Hypothalamus (tissue), 51 donors: ENCODE results near the gene ZFX.
"Not testable (repeated sequence)": the region's sequence is repeated elsewhere in the genome, so short reads cannot be mapped to it uniquely, and the experiment has no call there.

Source experiments
- DNase-seq, 51 donors: peaks; one replicate each; lab custom pipeline; 2025; lab: John Stamatoyannopoulos, UW

ZFX gene

GRCh38 chrX:24150898-24151297 lies 1.4 kb downstream of the ZFX start:
- DNase-seq: no peak

DNA sequence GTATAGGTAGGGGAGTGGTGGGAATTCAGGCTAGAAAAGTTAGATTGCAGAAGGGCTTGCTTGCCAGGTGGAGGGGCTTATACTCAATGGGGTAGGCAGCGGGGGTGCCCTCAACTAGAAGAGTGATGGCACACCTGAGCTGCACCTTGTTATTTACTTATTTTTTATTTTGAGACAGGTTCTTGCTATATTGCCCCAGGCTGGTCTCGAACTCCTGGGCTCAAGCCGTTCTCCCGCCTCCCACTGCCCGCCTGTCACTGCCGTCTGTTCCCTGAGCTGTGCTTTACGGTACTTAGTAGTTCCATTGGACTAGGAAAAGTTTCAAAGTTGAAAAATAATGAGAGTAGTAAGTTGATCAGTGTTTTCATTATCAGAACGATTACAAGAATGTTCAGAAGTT lies 2.0 kb downstream of the ZFX start:
- no peak for DNase-seq

DNA sequence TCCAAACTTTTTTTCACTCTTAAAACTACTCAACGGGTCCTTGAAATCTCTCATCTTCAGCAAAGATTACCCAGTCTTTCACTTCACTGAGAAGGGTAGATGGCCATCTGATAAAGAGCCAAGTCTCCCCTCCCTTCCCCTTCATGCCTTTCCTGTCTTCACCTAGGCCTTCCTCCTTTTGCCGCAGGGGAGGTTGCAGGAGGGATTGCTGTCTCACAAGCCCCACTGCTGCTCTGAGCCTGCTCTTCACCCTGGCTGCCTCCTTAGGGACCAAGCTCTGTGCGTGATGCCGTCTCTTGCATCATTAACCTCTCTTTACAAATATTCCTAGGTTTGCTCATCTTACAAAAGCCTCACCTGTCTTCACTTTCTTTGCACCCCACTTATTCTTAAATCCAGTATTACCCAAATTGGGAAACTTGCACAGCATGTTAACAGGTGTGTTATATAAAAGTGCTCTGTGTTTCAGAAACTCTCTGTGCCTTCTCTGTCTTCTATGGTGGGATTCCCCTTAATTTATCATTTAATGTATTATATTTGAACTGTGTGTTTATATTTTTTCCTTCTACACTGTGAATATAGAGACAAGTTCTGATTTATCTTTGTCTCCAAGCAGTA lies 3.8 kb downstream of the ZFX start:
- no peak for DNase-seq

DNA sequence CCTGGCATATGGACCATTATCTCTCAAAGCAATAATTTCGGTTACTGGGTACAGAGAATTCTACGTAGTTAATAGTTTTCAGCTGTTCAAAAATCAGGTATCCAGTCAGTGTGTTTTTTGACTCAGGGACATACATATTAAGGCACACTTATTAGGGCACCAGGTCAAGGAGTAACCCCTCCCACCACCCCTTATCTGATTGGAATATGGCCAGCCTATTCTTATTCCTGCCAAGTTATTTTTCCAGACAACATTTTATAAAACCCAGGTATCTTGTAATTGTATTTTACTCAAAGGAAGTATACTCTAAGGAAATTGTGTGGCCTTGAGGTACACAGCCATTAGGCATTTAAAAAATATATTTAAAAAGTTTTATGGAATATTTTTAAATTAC lies 4.3 kb downstream of the ZFX start:
- no peak for DNase-seq

DNA sequence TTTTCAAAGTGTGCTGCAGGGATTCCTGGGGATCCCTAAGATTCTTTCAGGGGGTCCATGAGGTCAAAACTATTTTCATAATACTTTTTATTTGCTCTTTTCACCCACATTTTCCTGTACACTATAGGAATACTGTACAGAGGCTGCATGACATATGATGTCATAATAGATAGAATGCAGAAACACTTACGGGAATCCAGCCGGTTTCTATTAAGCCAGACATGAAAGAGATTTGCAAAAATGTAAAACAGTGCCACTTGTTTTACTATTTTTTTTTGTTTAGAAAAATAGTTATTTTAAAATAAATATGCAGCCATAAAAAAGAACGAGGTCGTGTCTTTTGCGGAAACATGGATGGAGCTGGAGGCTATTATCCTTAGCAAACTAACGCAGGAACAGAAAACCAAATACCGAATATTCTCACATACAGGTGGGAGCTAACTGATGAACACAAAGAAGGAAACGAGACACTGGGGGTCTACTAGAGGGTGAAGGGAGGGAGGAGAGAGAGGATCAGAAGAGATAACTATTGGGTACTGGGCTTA lies 5.0 kb downstream of the ZFX start:
- no peak for DNase-seq

- DNase-seq: not testable (repeated sequence)
These were observed 6.2 kb downstream of the ZFX start for GRCh38 chrX:24155747-24156146.

DNA sequence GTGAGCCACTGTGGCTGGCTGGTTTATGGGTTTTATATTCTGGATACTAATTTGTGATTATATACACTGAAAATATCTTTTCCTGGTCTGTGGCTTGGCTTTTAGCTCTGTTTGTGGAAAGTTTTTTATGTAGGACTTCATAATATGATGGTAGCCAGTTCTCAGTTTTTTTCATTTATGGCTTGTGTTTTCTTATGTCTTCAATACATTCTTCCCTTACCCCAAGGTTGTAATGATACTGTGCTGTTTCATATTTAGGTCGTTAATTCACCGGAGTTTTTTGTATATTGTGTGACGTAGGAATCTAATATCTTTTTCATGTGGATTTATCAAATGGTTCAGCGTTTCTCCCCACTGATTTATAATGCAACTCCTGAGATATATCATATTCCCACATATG lies 6.6 kb downstream of the ZFX start:
- no peak for DNase-seq

- no peak for DNase-seq
These were observed 9.4 kb downstream of the ZFX start for GRCh38 chrX:24158881-24159280.

DNA sequence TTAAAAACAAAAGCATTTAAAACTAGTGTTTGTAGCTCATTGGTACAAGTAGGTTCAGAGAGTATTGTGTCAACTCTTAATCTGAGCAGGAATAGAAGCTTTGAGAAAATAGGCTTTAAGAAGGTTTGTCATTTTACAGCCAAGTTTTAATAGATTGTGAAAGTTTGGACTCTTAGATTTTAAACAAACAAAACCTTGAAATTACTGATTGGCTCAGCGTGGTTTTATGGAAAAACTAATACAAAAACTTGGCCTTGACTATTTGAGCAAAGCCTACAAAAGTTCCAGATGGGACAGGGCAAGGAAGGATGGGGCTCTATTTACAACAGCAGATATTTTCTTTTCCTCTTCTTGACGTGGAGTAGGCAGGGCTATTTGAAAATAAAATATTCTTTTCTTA lies 16.5 kb downstream of the ZFX start:
- no peak for DNase-seq

DNA sequence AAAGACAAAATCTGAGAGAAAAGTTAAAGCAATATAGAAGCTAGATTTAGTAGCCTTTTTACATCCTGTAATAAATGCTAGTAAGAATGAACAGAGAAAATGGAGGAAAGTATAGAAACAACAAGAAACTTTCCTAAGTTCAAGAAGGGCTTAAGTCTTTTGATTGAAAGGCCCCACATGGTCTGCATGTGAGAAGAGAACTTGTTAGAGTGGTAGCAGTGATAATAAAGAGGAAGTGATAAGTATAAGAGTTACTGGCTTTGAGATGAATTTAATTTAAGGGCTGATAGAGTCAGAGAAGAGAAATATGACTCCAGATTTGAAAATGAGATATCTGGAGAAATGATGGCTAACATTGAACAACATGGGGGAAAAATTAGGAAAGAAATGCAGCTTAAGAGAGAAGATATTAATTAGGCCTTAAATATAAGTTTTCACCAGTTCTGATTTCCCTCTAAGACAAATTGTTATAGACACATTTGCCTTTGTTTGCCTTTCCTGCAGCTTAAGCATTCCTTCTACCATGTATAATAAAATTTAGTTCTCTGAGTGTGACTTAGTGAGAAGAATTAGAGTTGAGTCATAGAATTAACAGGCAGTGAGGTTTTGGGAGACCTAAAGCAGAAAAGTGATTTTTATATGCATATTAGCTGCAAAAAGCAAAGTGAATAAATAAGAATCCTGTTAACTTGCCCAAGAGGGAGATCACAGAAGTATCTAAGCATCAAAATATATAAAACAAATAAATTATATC lies 18.4 kb downstream of the ZFX start:
- DNase-seq: no peak

DNA sequence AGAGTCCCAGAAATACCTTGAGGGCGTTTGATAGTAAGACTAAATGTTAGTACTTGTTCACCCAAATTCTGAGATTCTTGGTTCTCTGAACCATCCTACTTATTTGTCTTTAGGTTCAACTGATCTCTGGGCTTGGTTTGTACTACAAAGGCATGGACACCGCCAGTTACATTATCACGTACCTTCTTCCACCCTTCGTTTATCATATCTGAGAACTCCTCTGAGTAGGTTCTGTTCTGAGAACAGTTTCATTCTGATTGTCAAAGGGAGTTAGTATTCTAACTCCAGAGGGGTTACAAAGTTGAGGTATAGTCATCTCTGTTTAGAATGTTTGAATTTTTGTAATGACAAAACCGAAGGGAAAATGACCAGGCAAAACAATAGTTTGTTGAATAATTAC lies 19.3 kb downstream of the ZFX start:
- DNase-seq: no peak

DNA sequence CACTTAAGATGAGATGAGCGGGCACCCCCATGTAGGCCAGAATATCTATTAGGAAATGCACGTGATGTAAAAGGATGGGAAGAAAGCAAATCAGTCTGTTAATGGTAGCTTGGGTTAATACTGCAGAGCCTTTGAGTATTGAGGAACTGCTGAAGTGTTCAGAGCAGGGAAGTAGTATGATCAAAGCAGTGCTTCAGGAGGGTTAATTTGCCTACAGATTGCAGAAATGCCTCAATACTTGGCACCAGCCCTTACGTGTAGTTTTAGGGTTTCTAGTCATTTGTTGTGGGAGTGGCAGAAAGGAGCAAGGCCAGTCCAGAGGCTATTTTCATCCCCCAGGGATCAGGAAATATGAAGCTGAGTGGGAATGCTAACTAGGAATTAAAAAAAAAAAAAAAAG lies 19.7 kb downstream of the ZFX start:
- no peak for DNase-seq

GRCh38 chrX:24173115-24173847 lies 23.8 kb downstream of the ZFX start:
- DNase-seq: no peak

DNA sequence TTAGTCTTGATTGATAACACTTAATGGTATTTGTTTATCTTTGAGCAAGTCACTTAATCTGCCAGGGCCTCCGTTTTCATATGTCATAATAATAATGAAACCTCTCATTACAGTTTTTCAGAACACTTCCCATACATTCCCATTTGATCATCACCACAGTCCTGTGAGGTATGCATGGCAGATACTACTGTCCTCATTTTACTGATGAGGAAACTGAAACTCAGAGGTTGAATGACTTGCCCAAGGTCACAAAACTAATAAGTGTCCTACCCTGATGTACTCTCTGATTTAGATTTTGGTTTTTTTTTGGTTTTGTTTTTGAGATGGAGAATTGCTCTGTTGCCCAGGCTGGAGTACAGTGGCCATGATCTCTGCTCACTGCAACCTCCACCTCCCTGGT lies 25.7 kb downstream of the ZFX start:
- no peak for DNase-seq

DNA sequence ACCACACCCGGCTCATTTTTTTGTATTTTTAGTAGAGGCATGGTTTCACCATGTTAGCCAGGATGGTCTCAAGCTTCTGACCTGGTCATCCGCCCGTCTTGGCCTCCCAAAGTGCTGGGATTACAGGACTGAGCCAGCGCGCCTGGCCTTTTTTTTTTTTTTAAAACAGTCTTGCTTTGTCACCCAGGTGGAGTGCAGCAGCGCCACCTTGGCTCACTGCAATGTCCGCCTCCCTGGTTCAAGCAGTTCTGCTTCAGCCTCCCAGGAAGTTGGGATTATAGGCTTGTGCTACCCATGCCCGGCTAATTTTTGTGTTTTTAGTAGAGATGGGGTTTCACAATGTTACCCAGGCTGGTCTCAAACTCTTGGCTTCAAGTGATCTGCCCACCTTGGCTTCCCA lies 28.9 kb downstream of the ZFX start:
- DNase-seq: no peak

DNA sequence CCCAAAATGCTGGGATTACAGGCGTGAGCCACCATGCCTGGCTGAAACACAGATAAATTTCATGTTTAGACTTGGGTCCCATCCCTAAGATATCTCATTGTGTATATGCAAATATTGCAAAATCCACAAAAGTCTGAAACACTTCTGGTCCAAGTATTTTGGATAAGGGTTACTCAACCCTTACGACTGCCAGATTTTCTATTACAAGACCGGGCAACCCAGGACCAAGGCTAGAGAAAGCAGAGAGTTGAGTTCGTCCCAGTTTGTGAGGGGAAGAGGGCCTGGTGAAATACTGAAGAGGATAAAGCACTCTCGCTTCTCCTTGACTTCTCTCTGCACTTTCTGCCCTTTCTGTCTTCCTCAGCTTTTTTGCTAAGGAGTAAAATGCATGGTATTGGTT lies 34.5 kb downstream of the ZFX start:
- DNase-seq: no peak

DNA sequence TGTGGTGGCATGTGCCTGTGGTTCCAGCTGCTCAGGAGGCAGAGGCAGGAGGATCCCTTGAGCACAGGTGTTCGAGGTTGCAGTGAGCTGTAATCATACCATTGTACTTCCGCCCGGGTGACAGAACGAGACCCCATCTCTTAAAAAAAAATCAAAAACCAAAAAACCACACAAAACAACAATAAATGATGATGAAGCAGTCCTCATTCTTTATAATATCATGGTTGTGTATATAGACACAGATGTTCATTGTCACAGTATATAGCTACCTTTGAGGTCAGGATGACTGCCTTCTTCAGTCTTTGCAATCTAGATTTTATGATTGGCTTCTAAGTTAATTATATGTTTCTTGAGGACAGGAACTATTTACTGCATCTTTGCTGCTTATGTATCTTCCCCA lies 37.0 kb downstream of the ZFX start:
- no peak for DNase-seq

GRCh38 chrX:24186986-24187385 lies 37.5 kb downstream of the ZFX start:
- no peak for DNase-seq

- no peak for DNase-seq
These were observed 40.0 kb downstream of the ZFX start for GRCh38 chrX:24189490-24189889.

- no peak for DNase-seq
These were observed 41.1 kb downstream of the ZFX start for GRCh38 chrX:24190500-24191156.

DNA sequence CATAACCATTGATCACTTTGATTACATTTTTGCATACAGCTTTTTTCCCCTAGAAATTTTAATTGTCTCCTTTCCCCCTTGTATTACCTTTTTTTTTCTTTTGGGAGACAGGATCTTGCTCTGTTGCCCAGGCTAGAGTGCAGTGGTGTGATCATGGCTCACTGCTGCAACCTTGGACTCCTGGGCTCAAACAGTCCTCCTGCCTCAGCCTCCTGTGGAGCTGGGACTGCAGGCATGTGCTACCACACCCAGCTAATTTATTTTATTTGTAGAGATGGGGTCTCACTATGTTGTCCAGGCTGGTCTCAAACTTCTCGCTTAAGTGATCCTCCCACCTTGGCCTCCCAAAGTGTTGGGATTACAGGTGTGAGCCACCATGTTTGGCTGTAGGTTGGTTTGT lies 47.0 kb downstream of the ZFX start:
- no peak for DNase-seq
